B cell (primary cell): ENCODE results near the gene MAN2B1. TPM values are rescaled to one million over a fixed set of nuclear protein-coding genes. Genes with fewer than 3 reads are reported as not detected.

Source experiments
- ATAC-seq: fragments of 200-7000 bp; cut with Tn5 transposase; one replicate; pipeline ENCODE4 v1.10.0; 2021; ENCODE audit warnings: low read depth, mild to moderate bottlenecking, moderate number of reproducible peaks, moderate library complexity
- CTCF ChIA-PET: fragments of 350-600 bp; sonication (Branson Sonifier 250); formaldehyde crosslinking; loops from one replicate; lab custom pipeline; 2021; ENCODE audit warnings: antibody characterized with exemption, inconsistent platforms; lab: Charles Lee
- POLR2A ChIA-PET: fragments of 350-600 bp; sonication (Branson Sonifier 250); formaldehyde crosslinking; loops from one replicate; lab custom pipeline; 2021; ENCODE audit warnings: antibody characterized with exemption; lab: Charles Lee
- DNase-seq: peaks from one replicate; pipeline ENCODE4 v3.0.0; 2013
- H2AFZ ChIP-seq: 2 replicates; pipeline ENCODE4 v1.6.1; 2012; ENCODE audit warnings: mild to moderate bottlenecking, low read depth, low read length; ENCODE audit not compliant: insufficient read depth, poor library complexity, severe bottlenecking
- H3K27ac ChIP-seq, 2 donors: 1 replicate in 1 of 2; 2 replicates in 1 of 2; pipeline ENCODE4 v1.5.1; 2012 to 2013; ENCODE audit warnings: low read length in 2 of 2, mild to moderate bottlenecking in 2 of 2, moderate library complexity in 1 of 2
- H3K27me3 ChIP-seq, 4 experiments: fragments of 200-600 bp in 1 of 4; sonication (generic) in 1 of 4; replicated peaks in 1 of 4; 1 replicate in 2 of 4; 2 replicates in 2 of 4; pipeline versions ENCODE4 v1.6.1 to v1.7.0; 2013 to 2016; ENCODE audit warnings: low read length in 3 of 4, mild to moderate bottlenecking in 2 of 4, mixed read lengths in 1 of 4, moderate library complexity in 1 of 4; ENCODE audit not compliant: insufficient read depth in 4 of 4, control insufficient read depth in 3 of 4; ENCODE audit errors: control extremely low read depth in 1 of 4
- H3K36me3 ChIP-seq, 2 experiments: replicated peaks in 1 of 2; 1 replicate in 1 of 2; 2 replicates in 1 of 2; pipeline versions ENCODE4 v1.6.1 to v1.7.1; 2013; ENCODE audit warnings: low read length in 1 of 2; ENCODE audit not compliant: insufficient read depth in 2 of 2, control insufficient read depth in 1 of 2; ENCODE audit errors: control extremely low read depth in 1 of 2, extremely low read depth in 1 of 2
- H3K4me1 ChIP-seq, 2 donors: fragments of 200-600 bp in 1 of 2; sonication (generic) in 1 of 2; 1 replicate in 1 of 2; 2 replicates in 1 of 2; pipeline versions ENCODE4 v1.5.1 to v1.6.1; 2013 to 2017; ENCODE audit warnings: low read length in 2 of 2; ENCODE audit not compliant: control insufficient read depth in 2 of 2, insufficient read depth in 2 of 2
- H3K4me2 ChIP-seq: replicated peaks from 2 replicates; pipeline ENCODE3; 2012; ENCODE audit warnings: mild to moderate bottlenecking, low read depth, low read length; ENCODE audit not compliant: poor library complexity, severe bottlenecking
- H3K4me3 ChIP-seq, 5 experiments: fragments of 200-600 bp in 1 of 5; sonication (generic) in 1 of 5; 1 replicate in 3 of 5; 2 replicates in 2 of 5; pipeline versions ENCODE4 v1.5.1 to v1.7.0; 2011 to 2016; ENCODE audit warnings: low read length in 4 of 5, mild to moderate bottlenecking in 4 of 5, low read depth in 2 of 5, control low read depth in 1 of 5, moderate library complexity in 1 of 5; ENCODE audit not compliant: insufficient read depth in 1 of 5; ENCODE audit errors: control extremely low read depth in 1 of 5, extremely low read depth in 1 of 5
- H3K79me2 ChIP-seq: fragments of 200-600 bp; sonication (generic); one replicate; pipeline ENCODE4 v1.6.0; 2016; ENCODE audit warnings: low read length; ENCODE audit not compliant: control insufficient read depth, insufficient read depth
- H3K9ac ChIP-seq: fragments of 200-600 bp; sonication (generic); 2 replicates; pipeline ENCODE4 v1.6.1; 2017; ENCODE audit warnings: mild to moderate bottlenecking, low read length, moderate library complexity
- H3K9me3 ChIP-seq, 3 donors: one replicate each; pipeline versions ENCODE4 v1.6.1 to v1.7.1; 2013; ENCODE audit warnings: low read length in 2 of 3; ENCODE audit not compliant: control insufficient read depth in 2 of 3, insufficient read depth in 1 of 3; ENCODE audit errors: control extremely low read depth in 1 of 3
- H4K20me1 ChIP-seq: 2 replicates; pipeline ENCODE4 v1.6.0; 2012; ENCODE audit warnings: mild to moderate bottlenecking, low read length; ENCODE audit not compliant: insufficient read depth, control insufficient read depth, poor library complexity, severe bottlenecking
- H3K27ac Mint-ChIP-seq: one replicate; pipeline ENCODE4 v1.8.0; 2021; ENCODE audit warnings: mixed read lengths
- H3K27me3 Mint-ChIP-seq: one replicate; pipeline ENCODE4 v1.8.0; 2021; ENCODE audit warnings: mixed read lengths
- H3K4me1 Mint-ChIP-seq: one replicate; pipeline ENCODE4 v1.8.0; 2021; ENCODE audit warnings: mixed read lengths
- H3K4me3 Mint-ChIP-seq: one replicate; pipeline ENCODE4 v1.8.0; 2021; ENCODE audit warnings: mixed read lengths
- H3K9me3 Mint-ChIP-seq: one replicate; pipeline ENCODE4 v1.8.0; 2022; ENCODE audit warnings: mixed read lengths; ENCODE audit not compliant: insufficient read depth
- EZH2 ChIP-seq: IDR thresholded peaks from 2 replicates; pipeline ENCODE4 v1.6.1; 2012; ENCODE audit warnings: borderline replicate concordance, low read depth, mild to moderate bottlenecking, moderate library complexity, low read length; ENCODE audit not compliant: insufficient read depth, poor library complexity, severe bottlenecking
- WGBS: methylation state at CpG from one replicate; pipeline ENCODE4 v1.1.5; 2013; ENCODE audit warnings: missing lambda C conversion rate; ENCODE audit not compliant: insufficient coverage; 5-methylcytosine and 5-hydroxymethylcytosine counted together
- intact Hi-C: fragments of 100-400 bp; cut with micrococcal nuclease; formaldehyde crosslinking; loops from one replicate; pipeline ENCODE4 v1.10.0; 2022
- polyA plus RNA-seq: library from polyadenylated mRNA; depleted of rRNA; stranded (reverse); fragments of >200 nt; gene quantifications from 2 replicates; pipeline ENCODE4 v1.2.3, GENCODE V29; 2012
- total RNA-seq, 2 donors: library from RNA; stranded (reverse); fragments of 120-200 nt in 1 of 2; gene quantifications; 1 replicate in 1 of 2; 2 replicates in 1 of 2; pipeline versions ENCODE4 v1.2.3 to v1.2.4, GENCODE V29; 2013 to 2022
- TF ChIP-seq, protein P1 (sequence below): fragments of 200-600 bp; IDR thresholded peaks from one replicate; pipeline ENCODE4 v1.8.0; 2022; ENCODE audit warnings: antibody characterized with exemption, mild to moderate bottlenecking

The MAN2B1 gene
- total and polyA plus RNA-seq, 2 donors (not counting 1 experiment from before 2014, with no cell fraction given), result 183 to 256 TPM

DNA sequence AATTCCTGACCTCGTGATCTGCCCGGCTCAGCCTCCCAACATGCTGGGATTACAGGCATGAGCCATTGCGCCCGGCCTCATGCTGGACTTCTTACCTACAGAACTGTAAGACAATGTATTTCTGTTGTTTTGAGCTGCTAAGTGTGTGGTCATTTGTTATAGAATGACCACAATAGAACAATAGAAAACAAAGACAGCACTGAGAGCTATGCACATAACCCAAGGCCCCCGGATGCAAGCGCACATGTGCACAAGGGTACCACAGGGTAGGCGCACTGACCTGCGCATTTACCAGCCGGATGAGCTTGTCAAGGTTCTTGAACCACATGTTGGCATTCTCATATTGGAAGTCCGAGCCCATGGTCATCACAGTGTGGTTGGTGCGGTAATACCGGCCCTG lies 5.6 kb downstream of the MAN2B1 start:
- Mint-ChIP-seq H3K27me3 (no peaks in the 10 kb centered on the region), H3K9me3 (no peaks in the 10 kb centered on the region), H3K4me1 (peaks cover 30% of the 10 kb centered on the region), H3K4me3 (no peak overlapping the region), H3K27ac (no peak overlapping the region)
- Histone ChIP-seq H3K4me2 (no peak overlapping the region), H3K27me3 (no peaks in the 10 kb centered on the region), H4K20me1 (peaks cover 57% of the 10 kb centered on the region), H3K36me3 (peaks cover 4 to 78% of the 10 kb centered on the region in 2 experiments), H3K4me1 (peaks cover 14 to 25% of the 10 kb centered on the region in 2 donors), H2AFZ (no peak overlapping the region), H3K9me3 (peaks cover 0 to 4% (median 0%) of the 10 kb centered on the region in 3 donors), H3K27ac (no peak overlapping the region), H3K79me2 (peaks cover 82% of the 10 kb centered on the region), H3K9ac (no peak overlapping the region), H3K4me3 (no peak overlapping the region)
- TF ChIP-seq, protein P1, sequence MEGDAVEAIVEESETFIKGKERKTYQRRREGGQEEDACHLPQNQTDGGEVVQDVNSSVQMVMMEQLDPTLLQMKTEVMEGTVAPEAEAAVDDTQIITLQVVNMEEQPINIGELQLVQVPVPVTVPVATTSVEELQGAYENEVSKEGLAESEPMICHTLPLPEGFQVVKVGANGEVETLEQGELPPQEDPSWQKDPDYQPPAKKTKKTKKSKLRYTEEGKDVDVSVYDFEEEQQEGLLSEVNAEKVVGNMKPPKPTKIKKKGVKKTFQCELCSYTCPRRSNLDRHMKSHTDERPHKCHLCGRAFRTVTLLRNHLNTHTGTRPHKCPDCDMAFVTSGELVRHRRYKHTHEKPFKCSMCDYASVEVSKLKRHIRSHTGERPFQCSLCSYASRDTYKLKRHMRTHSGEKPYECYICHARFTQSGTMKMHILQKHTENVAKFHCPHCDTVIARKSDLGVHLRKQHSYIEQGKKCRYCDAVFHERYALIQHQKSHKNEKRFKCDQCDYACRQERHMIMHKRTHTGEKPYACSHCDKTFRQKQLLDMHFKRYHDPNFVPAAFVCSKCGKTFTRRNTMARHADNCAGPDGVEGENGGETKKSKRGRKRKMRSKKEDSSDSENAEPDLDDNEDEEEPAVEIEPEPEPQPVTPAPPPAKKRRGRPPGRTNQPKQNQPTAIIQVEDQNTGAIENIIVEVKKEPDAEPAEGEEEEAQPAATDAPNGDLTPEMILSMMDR, result no peak
- no peak for TF ChIP-seq EZH2
- ChIA-PET POLR2A (interaction anchor here (1.3 kb wide), 1 partner anchor 47 kb away, joined by 4 read pairs; no protein-coding TSS in a partner anchor), CTCF (interaction anchor here (0.6 to 2.1 kb wide), 4 partner anchors 11 to 184 kb away, joined by 3 to 8 read pairs (median 5); no protein-coding TSS in a partner anchor)
- no peak for ATAC-seq
- intact Hi-C loops, result no loop called here
- DNase-seq, result no peak
- WGBS, result 88% methylated on average over 8 of the region's 12 CpGs

DNA sequence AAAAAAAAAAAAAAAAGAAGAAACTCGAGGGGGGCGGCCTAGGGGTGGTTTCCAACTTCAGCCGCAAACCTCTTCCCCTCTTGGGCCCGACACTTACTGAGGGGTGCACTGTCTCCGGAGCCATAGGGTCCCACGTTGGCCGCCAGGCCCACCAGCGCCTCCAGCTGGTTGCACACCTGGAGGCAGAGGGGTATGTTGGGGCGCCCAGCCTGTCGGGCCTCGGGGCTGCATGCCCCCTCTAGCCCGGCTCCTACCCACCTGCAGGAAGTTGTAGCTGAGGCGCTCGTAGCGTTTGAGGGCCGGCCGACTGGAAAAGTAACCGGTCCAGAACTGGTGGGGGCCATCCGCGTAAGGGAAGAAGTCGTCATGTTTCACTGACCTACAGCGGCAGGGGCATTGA lies 8.6 kb downstream of the MAN2B1 start:
- ChIA-PET POLR2A (no interaction called here), CTCF (no interaction called here)
- WGBS, result 98% methylated on average over 19 of the region's 22 CpGs
- H3K9me3 Mint-ChIP-seq, result no peaks in the 10 kb centered on the region
- Histone ChIP-seq H3K4me2 (no peak overlapping the region), H3K27me3 (no peaks in the 10 kb centered on the region), H3K27ac (no peak overlapping the region), H3K9ac (no peak overlapping the region), H4K20me1 (peaks cover 60% of the 10 kb centered on the region), H3K9me3 (peaks cover 0 to 4% (median 0%) of the 10 kb centered on the region in 3 donors), H3K36me3 (peaks cover 7 to 79% of the 10 kb centered on the region in 2 experiments), H3K79me2 (peaks cover 73% of the 10 kb centered on the region), H3K4me1 (no peaks in the 10 kb centered on the region), H3K4me3 (no peak overlapping the region), H2AFZ (no peak overlapping the region)
- DNase-seq, result no peak
- no peak overlapping the region for H3K4me3 Mint-ChIP-seq
- TF ChIP-seq EZH2, result no peak
- TF ChIP-seq, protein P1, result no peak
- no peak for ATAC-seq
- intact Hi-C loops, result no loop called here
- no peaks in the 10 kb centered on the region for H3K27me3 Mint-ChIP-seq
- peaks cover 4% of the 10 kb centered on the region for H3K4me1 Mint-ChIP-seq
- H3K27ac Mint-ChIP-seq, result no peak overlapping the region
